ENCODE results near the gene PDE4B.

The PDE4B gene

DNA sequence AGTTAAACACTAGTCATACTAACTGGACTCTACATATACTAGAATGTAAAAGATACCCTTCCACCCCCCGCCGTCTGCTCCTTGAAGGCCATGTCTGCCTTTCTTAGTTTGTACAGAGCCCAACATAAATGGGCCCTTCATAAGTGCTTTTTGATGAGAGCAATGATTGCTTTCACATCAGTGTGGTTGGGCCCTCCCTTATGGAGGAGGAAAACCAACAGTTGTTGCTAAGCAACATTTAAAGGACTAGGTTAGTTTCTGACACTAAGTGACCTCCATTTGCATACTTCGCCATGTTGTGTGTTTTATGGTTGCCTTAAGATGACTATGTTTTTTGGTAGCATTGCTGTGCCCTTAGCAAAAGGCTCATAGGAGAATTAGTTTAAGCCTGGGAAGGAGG is 559.2 kb downstream of the PDE4B start:
- peak; percentile 18 for DNase-seq

DNA sequence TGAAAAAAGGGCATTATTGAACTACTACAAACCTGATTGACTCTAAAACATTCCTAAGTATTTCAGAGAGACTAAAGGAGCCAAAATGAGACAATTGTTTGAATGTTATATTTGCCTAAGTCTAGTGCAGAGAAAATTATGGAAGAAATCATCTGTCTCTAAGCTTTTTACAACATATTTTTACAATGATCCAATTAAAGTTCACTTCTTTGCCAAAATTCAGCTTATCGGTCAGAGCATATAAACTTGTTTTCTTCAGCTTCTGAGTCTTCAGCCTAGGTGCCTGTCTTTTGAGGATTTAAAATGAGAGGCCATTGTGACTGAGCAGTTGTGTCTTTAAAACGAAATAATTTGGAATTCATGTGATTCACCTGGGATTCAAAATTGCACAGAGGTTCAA is 560.1 kb downstream of the PDE4B start:
- no peak for DNase-seq

DNA sequence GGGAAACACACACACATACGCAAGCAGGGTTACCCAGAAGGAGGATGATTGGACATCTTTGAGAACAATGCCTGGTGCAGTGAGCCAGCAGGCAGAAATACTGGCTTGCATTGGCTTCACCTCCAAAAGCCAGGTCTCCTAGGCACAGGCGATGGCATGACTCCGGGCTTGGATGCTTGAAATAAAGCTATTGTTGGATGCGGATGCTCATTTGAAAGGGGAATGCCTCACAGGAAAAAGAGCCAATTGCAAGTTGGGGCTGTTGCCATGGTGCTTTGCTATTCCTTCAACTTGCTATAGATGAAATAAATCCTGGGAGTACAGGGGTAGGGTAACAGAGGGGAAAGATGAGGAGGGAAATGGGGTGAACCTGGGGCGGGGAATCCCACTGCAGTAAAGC is 560.6 kb downstream of the PDE4B start:
- DNase-seq = no peak

DNA sequence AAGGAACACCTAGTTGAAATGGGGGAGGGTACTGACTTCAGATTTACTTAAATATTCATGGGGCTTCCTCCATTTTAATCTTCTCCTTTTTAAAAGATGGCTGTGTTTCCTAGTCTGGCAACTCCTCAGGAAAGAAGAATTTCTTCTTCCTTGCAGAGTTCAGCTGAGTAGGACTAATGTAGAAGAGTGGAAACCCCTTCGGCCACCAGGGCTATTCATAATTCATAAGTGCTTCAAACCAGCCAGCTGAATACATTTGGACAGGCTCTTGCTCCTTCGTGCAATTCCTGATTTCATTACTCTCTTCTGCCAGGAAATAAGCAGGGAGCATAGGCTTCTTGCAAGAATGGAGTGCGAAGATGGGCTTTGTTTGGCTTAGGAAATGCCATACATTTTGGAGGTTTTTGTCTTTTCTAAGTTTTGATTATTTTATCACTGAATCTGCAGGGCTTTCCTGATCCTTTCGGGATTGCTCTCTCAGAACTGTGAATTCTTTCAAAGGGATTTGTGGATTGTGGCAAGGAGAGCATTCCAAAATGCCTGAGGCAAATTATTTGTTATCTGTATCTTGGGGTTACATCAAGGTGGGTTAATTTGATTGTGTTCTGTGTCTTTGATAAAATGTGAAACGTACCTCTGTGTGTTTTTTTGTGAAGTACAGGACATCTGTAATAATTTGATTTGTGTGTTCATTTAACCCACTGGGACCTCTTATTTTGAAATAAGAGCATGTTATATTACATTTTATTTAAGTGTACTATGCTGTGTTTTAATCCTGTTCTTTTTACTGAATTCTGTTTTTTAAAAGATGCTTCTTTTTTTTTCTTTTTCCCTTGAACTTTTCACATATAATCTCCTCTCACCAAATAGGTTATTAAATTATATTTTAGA is 561.9 kb downstream of the PDE4B start:
- no peak for DNase-seq

DNA sequence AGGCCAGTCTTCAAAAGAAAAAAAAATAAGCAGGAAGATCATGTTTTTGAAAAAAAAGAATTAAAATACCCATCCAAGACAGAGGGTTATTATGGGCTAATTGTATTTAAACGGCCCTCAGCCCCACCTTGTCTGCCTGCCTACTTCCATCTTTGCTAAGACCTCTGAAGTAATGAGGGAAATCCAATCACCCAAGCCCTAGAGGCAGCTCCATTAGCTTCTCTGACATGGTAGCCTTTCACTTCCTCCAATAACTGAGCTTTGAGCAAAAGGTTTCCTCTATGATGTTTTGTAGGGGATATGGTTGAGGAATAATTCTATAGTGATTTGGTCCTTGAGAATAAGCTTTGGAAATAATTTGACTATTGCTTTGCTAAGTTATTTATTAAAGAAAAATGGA is 563.1 kb downstream of the PDE4B start:
- DNase-seq = no peak

DNA sequence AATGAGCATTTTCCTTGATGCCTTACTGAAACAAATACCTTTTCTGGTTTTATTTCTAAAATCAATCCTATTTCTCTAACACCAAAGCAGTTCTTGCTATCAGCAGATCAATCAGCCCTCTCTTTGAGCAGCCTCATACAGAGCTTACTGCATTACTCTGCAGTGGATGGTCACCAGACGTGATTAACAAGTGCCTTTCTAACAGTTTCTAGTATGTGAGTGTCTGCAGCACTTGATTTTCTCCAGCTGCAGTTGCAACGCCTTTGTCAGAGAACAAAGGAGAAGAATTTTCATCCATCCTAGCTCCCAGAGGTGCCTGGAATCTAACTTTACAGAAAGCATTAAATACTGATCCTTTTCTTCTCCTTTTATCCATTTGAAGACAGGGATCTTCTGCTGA is 563.9 kb downstream of the PDE4B start:
- DNase-seq = no peak

DNA sequence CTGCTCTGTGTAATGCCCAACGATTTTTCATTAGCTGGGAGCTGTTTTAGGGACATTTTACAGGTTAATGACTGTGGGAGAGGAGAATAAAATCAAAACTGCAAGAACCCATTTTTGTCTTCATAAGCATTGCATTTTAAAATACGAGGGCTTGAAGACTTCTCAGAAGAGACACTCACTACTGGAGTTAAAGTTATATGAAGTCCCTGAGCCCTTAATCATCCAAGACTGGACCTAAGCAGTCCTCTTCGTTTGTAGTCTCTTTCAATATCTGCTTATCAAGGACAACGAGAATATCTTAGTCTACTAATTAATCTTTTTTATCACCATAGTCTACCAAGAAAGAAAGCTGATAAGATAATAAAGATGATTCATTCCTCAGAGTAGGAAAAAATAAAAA is 564.3 kb downstream of the PDE4B start:
- DNase-seq = no peak

DNA sequence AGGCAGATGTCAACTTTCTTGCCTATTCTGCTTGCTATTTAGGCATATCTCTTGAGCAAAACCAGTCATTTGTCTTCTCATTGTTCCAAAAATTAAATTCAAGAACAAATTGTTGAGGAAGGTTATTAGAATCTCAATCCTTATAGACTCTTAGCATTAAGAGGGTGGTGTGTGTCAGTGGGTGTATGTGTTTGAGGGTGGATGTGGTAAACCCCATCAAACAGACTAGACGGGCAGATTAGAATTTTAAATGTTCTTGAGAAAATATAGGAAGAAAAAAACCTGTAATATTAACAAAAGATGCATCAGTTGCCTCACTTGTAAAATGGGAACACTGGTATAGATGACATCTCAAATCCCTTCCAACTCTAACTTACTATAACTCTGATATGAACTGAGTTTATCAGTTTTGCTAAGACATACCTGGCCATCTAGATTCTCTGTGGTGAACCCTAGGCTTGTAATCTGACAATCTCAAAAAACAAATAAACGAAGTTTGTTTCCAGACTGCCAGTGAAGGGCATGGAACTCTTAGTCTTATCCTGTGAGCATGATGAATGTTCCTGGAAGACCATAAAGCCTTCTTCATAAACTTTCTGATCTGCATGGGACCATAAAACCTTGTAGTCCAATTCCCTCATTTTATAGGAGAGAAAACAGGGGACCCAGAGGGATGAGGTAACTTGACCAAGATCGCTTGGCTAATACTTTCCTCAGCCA is 564.9 kb downstream of the PDE4B start:
- no peak for DNase-seq

DNA sequence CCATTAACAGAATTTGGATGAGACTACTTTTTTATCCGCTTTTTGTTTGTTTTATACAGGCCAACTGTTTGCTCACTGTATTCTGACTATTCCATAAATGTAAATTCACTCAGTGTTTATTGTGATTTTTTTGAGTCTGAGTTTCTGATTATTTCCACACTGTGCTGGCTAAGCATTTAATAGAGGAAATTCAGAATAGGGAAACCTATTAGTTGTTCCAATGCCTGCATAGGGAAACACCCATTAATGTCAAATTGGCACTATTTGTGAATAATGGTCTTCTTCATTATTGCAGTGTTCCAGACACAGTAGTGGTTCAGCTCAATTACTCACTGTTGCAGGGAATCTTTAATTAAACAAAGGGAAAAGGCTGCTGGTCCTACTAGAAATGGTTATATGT is 566.6 kb downstream of the PDE4B start:
- DNase-seq = no peak

DNA sequence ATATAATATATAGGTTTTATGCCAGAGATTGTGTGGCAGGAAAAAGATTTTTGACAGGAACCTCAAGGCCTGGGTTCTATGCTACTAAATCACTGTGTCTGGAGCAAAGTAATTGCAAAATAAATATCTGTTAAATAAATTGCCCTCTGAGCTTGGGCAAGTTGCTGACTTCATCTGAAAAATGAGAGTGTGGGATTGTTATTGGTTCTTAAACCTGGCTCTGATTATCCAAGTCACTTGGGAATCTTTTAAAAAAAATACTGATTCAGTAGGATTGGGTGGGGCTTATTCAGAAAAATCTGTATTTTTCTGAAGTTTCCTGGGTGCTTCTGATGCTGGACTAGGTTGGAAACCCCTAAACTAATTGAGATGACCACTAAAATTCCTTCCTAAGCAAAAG is 567.1 kb downstream of the PDE4B start:
- no peak for DNase-seq

DNA sequence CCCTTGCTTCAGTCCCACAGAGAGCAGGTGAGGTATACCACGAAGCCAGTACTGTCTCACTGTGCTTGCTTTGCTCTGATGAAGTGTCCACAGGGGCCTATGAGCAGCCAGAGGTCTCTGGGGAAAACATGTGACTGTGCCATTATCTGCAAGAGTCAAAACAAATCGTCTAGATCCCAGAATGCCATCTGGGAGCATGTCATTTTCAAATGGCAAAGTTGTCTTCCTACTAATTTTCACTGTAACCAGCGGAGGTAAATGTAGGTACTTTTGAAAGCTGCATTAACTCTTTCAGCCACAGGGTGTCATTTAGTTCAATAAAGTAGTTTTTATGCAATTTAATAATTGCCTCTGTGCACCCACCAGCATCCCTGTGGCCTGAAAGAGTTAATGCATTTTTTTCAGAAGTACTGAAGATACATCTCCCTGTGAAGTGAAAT is 567.6 kb downstream of the PDE4B start:
- DNase-seq = peak; percentile 13

DNA sequence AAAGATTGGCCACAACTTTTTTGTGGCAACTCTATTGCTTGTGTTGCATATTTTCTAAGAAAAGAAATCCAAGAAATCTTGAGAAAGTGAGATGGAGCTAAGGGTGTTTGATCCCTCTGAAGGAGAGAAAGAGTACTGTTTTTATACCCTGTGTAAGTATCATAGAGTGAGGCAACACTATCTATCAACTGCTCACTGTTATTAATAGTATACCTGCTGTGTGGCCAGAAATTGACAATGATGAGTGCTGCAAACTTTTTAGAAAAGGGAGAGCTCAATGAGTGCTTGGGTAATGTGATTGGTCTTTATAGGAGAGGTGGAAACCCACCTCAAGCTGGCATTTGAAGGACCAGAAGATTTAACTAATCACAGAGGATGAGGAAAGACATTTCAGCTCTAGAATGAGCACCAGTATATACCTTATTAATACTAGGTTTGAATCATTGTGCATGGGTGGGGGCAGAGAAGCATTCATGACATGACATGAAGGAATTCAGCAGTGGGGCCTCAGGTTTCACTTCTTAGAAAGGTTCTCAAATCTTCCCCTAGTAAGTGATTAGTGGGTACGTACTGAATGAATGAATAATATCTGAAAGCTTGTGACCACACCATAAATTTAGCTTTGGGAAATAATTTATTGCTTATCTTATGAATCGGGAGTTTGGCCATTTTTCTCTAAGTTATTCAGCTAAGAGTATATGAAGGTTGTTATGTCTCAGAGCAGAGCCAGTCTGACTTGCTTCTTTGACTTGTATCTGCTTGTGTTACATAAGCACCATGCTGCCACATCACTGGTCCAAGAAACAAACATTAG is 572.1 kb downstream of the PDE4B start:
- DNase-seq = no peak

DNA sequence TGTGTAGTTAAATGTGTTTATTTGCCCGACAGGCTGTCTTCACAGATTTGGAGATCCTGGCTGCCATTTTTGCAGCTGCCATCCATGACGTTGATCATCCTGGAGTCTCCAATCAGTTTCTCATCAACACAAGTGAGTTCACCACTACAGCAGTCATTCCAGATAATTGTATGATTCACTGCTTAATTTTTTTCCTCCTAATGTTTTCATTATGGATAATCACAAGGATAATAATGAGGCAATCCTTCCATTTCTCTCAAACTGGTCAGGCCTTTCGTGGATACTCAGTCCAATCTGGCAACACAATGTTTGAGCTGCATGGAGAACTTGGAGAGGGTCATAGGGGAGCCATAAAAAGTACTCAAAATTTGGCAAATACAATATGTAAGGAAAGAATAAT is 572.9 kb downstream of the PDE4B start:
- DNase-seq = no peak

DNA sequence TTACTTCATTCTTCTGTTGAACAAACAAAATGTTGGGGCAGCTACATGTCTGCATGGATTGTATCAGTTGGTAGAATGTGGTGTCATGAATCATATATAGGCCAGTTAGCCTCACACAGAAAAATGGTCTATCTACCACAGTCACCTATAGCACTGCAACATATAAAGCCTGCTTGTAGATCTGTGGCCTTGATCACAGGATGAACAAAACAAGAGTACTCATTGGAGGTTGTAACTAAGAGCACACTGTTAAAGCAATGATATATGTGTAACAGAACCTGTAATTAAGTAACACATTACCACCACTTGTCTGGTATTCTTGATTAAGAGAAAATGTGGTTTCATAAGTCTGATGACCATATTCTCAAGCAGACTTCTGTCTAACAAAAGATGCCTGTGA is 573.9 kb downstream of the PDE4B start:
- no peak for DNase-seq

DNA sequence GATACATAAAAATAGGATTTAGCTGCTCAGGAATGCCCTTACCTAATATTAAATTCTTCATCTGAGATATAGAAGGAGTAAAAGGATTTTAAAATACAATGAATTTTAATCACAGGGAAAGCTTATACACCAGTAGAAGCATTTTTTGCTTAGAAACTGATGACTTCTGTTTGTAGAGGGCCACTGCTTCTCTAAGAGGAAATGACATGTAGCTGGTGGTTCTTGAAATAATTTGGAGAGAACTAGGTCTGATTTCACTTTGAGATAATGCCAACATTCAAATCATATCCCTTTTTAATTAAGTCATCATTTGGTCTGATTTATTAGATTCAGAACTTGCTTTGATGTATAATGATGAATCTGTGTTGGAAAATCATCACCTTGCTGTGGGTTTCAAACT is 574.7 kb downstream of the PDE4B start:
- DNase-seq = no peak

DNA sequence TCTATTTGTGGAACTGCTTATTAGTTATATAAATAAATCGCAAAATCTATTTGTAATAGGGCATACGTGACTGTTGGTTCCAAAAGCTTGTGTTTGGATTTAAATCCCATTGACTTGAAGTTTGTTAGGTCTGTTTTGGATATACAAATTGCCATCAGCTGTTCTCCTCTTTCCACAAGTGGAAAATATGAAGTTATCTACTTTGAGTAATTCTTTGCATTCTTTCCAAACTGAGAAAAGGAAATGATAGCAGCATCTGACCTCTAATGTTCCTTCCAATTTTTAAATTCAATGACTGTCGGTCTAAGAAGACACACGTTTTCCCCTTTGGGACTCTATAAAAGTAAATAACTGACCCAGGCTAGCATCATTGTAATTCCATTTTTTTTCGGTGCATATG is 575.6 kb downstream of the PDE4B start:
- DNase-seq = no peak

DNA sequence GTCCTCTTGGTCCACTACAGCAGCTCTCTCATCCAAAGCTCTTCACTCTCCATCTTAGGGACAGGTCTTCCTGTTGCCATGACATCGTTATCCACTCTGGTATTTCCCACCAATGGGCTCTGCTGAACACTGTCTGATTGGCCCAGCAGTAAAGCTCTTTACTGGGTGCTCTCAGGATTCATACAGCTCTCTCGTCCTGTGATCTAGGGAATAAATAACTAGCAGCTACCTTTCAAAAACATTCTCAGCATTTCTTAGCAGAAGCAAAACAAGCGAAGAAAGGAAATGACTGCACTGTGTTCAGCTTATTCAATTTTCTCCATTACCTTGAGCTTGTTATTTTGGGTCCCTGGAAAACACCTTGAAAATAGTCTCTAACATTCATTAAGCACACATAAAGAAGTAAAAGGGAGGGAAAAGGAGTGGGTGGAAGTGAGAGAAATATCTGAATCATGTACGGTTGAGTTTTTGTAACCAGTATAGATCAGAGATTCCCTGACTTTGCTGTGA is 577.8 kb downstream of the PDE4B start:
- no peak for DNase-seq

DNA sequence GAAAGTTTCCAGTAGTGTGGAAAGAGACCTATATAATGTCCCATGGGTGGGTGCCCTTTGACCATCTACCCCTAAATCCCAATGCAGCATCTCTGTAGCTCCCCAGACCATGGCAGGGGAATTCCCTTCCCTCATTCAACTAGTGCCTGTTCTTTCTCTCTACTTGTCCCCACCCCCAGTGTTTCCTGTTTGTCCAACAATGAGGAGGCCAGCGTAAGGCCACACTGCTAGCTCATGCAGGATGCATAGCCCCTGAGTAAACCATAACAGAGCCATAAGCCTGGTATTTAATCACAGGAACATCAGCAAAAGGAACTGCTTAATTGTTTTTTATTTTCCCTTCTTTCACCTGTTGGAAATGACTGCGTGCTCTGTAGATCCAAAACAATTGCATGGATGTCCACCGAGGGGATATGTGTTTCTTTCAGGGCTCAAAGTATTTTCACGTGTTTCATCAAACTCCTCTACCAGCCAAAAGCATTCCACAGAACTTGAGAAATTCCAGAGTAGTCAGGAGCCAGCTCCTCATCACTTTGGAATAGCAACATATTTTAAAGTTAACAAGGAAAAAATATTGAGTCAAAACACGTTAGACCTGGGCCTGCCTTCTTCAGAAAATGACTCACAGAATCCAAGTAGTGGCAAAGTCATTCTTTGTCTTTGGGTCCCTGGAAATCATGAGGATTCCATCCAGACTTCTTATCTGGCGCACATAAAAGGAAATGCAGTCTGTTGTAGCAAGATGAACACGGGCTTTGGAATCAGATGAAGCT is 578.7 kb downstream of the PDE4B start:
- DNase-seq = no peak

DNA sequence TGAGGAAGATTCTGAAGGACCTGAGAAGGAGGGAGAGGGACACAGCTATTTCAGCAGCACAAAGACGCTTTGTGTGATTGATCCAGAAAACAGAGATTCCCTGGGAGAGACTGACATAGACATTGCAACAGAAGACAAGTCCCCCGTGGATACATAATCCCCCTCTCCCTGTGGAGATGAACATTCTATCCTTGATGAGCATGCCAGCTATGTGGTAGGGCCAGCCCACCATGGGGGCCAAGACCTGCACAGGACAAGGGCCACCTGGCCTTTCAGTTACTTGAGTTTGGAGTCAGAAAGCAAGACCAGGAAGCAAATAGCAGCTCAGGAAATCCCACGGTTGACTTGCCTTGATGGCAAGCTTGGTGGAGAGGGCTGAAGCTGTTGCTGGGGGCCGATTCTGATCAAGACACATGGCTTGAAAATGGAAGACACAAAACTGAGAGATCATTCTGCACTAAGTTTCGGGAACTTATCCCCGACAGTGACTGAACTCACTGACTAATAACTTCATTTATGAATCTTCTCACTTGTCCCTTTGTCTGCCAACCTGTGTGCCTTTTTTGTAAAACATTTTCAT is 579.9 kb downstream of the PDE4B start:
- DNase-seq = no peak

DNA sequence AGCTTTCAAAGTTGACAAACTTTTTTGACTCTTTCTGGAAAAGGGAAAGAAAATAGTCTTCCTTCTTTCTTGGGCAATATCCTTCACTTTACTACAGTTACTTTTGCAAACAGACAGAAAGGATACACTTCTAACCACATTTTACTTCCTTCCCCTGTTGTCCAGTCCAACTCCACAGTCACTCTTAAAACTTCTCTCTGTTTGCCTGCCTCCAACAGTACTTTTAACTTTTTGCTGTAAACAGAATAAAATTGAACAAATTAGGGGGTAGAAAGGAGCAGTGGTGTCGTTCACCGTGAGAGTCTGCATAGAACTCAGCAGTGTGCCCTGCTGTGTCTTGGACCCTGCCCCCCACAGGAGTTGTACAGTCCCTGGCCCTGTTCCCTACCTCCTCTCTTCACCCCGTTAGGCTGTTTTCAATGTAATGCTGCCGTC is 580.5 kb downstream of the PDE4B start:
- DNase-seq = no peak

DNA sequence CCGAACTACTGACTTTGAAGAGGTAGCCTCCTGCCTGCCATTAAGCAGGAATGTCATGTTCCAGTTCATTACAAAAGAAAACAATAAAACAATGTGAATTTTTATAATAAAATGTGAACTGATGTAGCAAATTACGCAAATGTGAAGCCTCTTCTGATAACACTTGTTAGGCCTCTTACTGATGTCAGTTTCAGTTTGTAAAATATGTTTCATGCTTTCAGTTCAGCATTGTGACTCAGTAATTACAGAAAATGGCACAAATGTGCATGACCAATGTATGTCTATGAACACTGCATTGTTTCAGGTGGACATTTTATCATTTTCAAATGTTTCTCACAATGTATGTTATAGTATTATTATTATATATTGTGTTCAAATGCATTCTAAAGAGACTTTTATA is 581.5 kb downstream of the PDE4B start:
- DNase-seq = no peak

DNA sequence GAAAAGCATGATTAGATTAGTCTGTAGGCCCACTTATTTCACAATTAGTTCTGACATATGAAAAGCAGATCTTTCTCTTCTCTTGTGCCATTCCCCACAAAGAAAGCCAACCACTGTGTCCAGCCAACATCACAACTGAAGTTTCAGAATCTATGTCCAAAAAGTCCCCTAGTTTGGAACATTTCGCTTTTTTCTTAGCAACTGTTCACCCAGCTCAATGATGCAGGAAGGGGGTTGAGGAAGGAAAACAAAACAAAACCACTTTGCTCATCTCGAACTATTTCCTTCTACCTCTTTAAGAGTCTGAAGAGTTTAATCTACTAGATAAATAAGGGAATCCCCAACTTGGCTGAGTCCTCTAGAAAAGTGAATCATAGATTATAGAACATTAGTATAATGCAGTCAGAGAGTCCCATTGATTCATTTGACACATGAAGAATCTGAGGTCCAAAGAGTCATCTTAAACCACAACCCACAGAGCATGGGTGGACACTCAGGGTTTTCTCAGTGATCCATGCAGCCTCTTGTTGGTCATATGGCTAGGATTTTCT is 581.9 kb downstream of the PDE4B start:
- DNase-seq = no peak
